BJ (cell line): Measurements from ENCODE around the gene NHSL2. TPM values are rescaled to one million over a fixed set of nuclear protein-coding genes. Genes with fewer than 3 reads are reported as not detected.

Experiments
- CTCF ChIA-PET: fragments of 350-600 bp; formaldehyde crosslinking; extraction: SDS; loops from one replicate; lab custom pipeline; 2021; ENCODE audit warnings: antibody characterized with exemption, inconsistent platforms; lab: Yijun Ruan, JAX
- POLR2A ChIA-PET: fragments of 300-600 bp; sonication (Branson Sonifier 250); formaldehyde crosslinking; extraction: SDS; loops from one replicate; lab custom pipeline; 2021; ENCODE audit warnings: antibody characterized with exemption; lab: Charles Lee
- DNase-seq: peaks from one replicate; pipeline ENCODE4 v3.0.0-alpha.2; 2011; ENCODE audit warnings: low read depth
- H3K27me3 ChIP-seq: 2 replicates; pipeline ENCODE4 v1.6.0; 2011; ENCODE audit warnings: low read length; ENCODE audit not compliant: control insufficient read depth, insufficient read depth
- H3K36me3 ChIP-seq: 2 replicates; pipeline ENCODE4 v1.5.1; 2011; ENCODE audit warnings: low read length; ENCODE audit not compliant: control insufficient read depth, insufficient read depth
- H3K4me3 ChIP-seq: 2 replicates; pipeline ENCODE4 v1.5.1; 2011; ENCODE audit warnings: low read depth, mild to moderate bottlenecking, control low read depth, low read length
- CTCF ChIP-seq: IDR thresholded peaks from 2 replicates; pipeline ENCODE4 v1.5.1; 2011; ENCODE audit warnings: low read depth, mild to moderate bottlenecking, control low read depth, inconsistent platforms, low read length, moderate library complexity; ENCODE audit not compliant: insufficient read depth
- polyA plus RNA-seq: library from polyadenylated mRNA; depleted of rRNA; stranded (reverse); fragments of >200 nt; gene quantifications from 2 replicates; pipeline ENCODE4 v1.2.3, GENCODE V29; 2011

NHSL2 gene
- polyA plus RNA-seq, 1 experiment, result 7.9 TPM

GRCh38 chrX:72031634-72032033, 121.0 kb downstream of the NHSL2 start:
- Histone ChIP-seq H3K27me3 (no peaks in the 10 kb centered on the region), H3K4me3 (no peak overlapping the region), H3K36me3 (no peaks in the 10 kb centered on the region)
- ChIA-PET CTCF (interaction anchor here (1.7 to 6.3 kb wide), 2 partner anchors 12 to 95 kb away, joined by 6 to 40 read pairs; no protein-coding TSS in a partner anchor), POLR2A (interaction anchor here (0.6 kb wide), 1 partner anchor 246 kb away, joined by 3 read pairs; the partner anchor contains the start of gene RPS4X)
- DNase-seq, result no peak
- TF ChIP-seq CTCF, result no peak

GRCh38 chrX:72037601-72038000, 127.0 kb downstream of the NHSL2 start:
- no peaks in the 10 kb centered on the region for H3K27me3 ChIP-seq
- CTCF ChIA-PET, result no interaction called here
- DNase-seq, result no peak
- POLR2A ChIA-PET, result no interaction called here
- TF ChIP-seq CTCF, result no peak
- H3K36me3 ChIP-seq, result no peaks in the 10 kb centered on the region
- H3K4me3 ChIP-seq, result no peak overlapping the region

GRCh38 chrX:72038016-72038415, 127.4 kb downstream of the NHSL2 start:
- no peak overlapping the region for H3K4me3 ChIP-seq
- no peak for TF ChIP-seq CTCF
- ChIA-PET CTCF (no interaction called here), POLR2A (no interaction called here)
- no peaks in the 10 kb centered on the region for H3K36me3 ChIP-seq
- no peak for DNase-seq
- no peaks in the 10 kb centered on the region for H3K27me3 ChIP-seq

GRCh38 chrX:72038868-72039267, 128.2 kb downstream of the NHSL2 start:
- H3K27me3 ChIP-seq, result no peaks in the 10 kb centered on the region
- POLR2A ChIA-PET, result no interaction called here
- no peak for DNase-seq
- H3K4me3 ChIP-seq, result no peak overlapping the region
- CTCF ChIA-PET, result no interaction called here
- no peaks in the 10 kb centered on the region for H3K36me3 ChIP-seq
- TF ChIP-seq CTCF, result no peak

GRCh38 chrX:72040506-72040905, 129.9 kb downstream of the NHSL2 start:
- POLR2A ChIA-PET, result no interaction called here
- CTCF ChIA-PET, result interaction anchor here (1.4 to 1.6 kb wide), 3 partner anchors 11 to 22 kb away, joined by 4 read pairs; no protein-coding TSS in a partner anchor
- H3K27me3 ChIP-seq, result no peaks in the 10 kb centered on the region
- H3K4me3 ChIP-seq, result no peak overlapping the region
- no peaks in the 10 kb centered on the region for H3K36me3 ChIP-seq
- no peak for DNase-seq
- no peak for TF ChIP-seq CTCF
